ENCODE measurements around the gene MRNIP. TPM values are rescaled to one million over a fixed set of nuclear protein-coding genes. Genes with fewer than 3 reads are reported as not detected.

MRNIP gene
- polyA plus RNA-seq, 2 of the 4 experiments (the other 2 are of a cell fraction): 21.4 to 29.7 TPM

DNA sequence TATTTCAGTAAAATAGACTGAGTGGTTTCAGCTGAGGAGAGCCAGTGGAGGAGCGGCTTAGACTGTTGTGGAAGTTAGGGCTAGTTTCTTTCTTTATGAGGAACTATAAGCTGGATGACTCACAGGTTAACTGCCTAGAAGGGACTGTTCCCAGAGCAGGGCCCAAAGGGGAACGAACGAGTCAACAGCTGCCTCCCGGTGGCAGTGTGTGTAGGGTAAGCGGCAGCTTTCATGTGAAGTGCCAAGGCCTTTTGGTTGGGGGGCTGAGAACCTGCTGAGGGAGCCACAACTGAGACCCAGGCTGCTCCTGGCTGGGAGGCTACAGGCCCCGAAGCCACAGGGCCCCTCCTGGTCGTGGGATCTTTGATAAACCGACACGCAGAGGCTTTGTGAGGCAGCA, 30.9 kb downstream of the MRNIP start:
- Histone ChIP-seq H3K4me2 (peak overlapping the region; percentile 96; the same call in 2 of the 3 replicates), H3K4me1 (peaks cover 92% of the 10 kb centered on the region), H3K4me3 (no peak overlapping the region), H3K9me3 (no peaks in the 10 kb centered on the region), H3K27ac (peak overlapping the region in 1 of 2 experiments; percentile 31; a peak in 1 of 6 replicates)
- POLR2A ChIA-PET: interaction anchor here (0.8 kb wide), 1 partner anchor 10 kb away, joined by 3 read pairs; no protein-coding TSS in a partner anchor
- DNase-seq (ENCODE audit: low read depth in 1 of 2, low spot score in 1 of 2): peak in 1 of 2 experiments; percentile 50
- CTCF ChIA-PET: interaction anchor here (1.0 to 11.6 kb wide), 3 partner anchors 16 to 31 kb away, joined by 3 to 86 read pairs (median 4); no protein-coding TSS in a partner anchor
- peak in 1 of 2 experiments; percentile 2; a peak in 3 of 6 replicates for ATAC-seq
- TF ChIP-seq RNF2 (IDR thresholded peaks at IDR 0.05; ENCODE audit: borderline replicate concordance, low read depth) (no peak), MAFK (IDR thresholded peaks at IDR 0.05; ENCODE audit: partially characterized antibody) (no peak), FOSB (CRISPR knock-in tag; IDR thresholded peaks at IDR 0.05) (peak; percentile 69; the same call in 1 of the 2 replicates), PHF8 (IDR thresholded peaks at IDR 0.05; ENCODE audit: borderline replicate concordance, low read depth) (no peak), SMC3 (IDR thresholded peaks at IDR 0.05) (no peak), HOXB13 (CRISPR knock-in tag; IDR thresholded peaks at IDR 0.05; ENCODE audit: low read depth) (no peak), RARB (CRISPR knock-in tag; IDR thresholded peaks at IDR 0.05) (no peak), GATA3 (IDR thresholded peaks at IDR 0.05; ENCODE audit: borderline replicate concordance) (no peak), JUN (IDR thresholded peaks at IDR 0.05) (peak in 1 of 2 experiments; percentile 11; a peak in 1 of 5 replicates), ZFP36 (IDR thresholded peaks at IDR 0.05; ENCODE audit: borderline replicate concordance, partially characterized antibody) (no peak), FOSL2 (IDR thresholded peaks at IDR 0.05) (no peak), FOSL2 (CRISPR knock-in tag; IDR thresholded peaks at IDR 0.05) (peak; percentile 52), HDAC2 (IDR thresholded peaks at IDR 0.05) (no peak), CHD4 (IDR thresholded peaks at IDR 0.05; ENCODE audit: borderline replicate concordance) (no peak), MYC (IDR thresholded peaks at IDR 0.05; ENCODE audit: borderline replicate concordance, low read length) (no peak), POLR2AphosphoS2 (conservative IDR thresholded peaks at IDR 0.05; ENCODE audit: low read length) (peak; percentile 93)
- TF ChIP-seq, protein P1, sequence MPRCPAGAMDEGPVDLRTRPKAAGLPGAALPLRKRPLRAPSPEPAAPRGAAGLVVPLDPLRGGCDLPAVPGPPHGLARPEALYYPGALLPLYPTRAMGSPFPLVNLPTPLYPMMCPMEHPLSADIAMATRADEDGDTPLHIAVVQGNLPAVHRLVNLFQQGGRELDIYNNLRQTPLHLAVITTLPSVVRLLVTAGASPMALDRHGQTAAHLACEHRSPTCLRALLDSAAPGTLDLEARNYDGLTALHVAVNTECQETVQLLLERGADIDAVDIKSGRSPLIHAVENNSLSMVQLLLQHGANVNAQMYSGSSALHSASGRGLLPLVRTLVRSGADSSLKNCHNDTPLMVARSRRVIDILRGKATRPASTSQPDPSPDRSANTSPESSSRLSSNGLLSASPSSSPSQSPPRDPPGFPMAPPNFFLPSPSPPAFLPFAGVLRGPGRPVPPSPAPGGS (IDR thresholded peaks at IDR 0.05): no peak
- WGBS (ENCODE audit: missing lambda C conversion rate): 70% methylated on average over 9 of the region's 9 CpGs
- no peak for FAIRE-seq

DNA sequence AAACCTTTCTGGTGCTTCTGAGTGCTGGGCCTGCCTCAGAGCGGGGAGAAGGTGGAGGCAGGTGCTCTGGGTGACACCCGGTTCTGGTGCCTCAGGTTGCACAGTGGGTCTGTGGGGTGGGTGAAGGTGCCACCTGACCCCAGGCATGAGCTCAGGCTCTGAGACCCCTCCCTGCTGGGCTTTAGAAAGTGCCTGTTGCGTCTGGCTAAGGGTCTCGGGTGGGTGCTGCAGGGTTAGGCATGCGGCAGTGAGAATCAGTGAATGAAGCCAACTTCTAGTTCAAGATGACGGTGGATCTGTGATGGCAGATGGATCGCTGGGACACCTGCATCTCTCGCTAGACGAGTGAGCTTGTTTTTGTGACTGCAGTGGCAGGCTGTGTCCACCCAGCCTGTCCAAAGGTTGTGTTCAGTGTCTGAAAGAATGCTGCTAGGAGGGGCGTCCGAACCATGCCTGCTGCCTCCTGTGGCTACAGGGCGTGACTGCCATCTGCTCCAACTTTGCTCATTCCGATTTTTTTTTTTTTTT, 32.9 kb downstream of the MRNIP start:
- peak overlapping the region in 1 of 2 experiments; percentile 98; a peak in 1 of 6 replicates for H3K27ac ChIP-seq
- DNase-seq (ENCODE audit: low read depth in 1 of 2, low spot score in 1 of 2): peak; percentile 39 to 68
- peak overlapping the region; percentile 81; the same call in 2 of the 3 replicates for H3K4me3 ChIP-seq
- FAIRE-seq: no peak
- no peaks in the 10 kb centered on the region for H3K9me3 ChIP-seq
- ChIA-PET CTCF (interaction anchor here (1.1 to 11.6 kb wide), 3 partner anchors 12 to 24 kb away, joined by 3 to 86 read pairs (median 4); no protein-coding TSS in a partner anchor), POLR2A (interaction anchor here (1.0 to 1.3 kb wide), 2 partner anchors 12 to 14 kb away, joined by 3 read pairs; no protein-coding TSS in a partner anchor)
- ATAC-seq: peak; percentile 35 to 48; a peak in 5 of 6 replicates
- H3K4me1 ChIP-seq: peaks cover 77% of the 10 kb centered on the region
- TF ChIP-seq TFCP2L1 (CRISPR knock-in tag; IDR thresholded peaks at IDR 0.05): peak; percentile 63; the same call in 1 of the 2 replicates
- TF ChIP-seq, protein P2, sequence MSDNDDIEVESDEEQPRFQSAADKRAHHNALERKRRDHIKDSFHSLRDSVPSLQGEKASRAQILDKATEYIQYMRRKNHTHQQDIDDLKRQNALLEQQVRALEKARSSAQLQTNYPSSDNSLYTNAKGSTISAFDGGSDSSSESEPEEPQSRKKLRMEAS (IDR thresholded peaks at IDR 0.05): peak; percentile 34; the same call in 1 of the 2 replicates
- TF ChIP-seq CEBPB (IDR thresholded peaks at IDR 0.05): no peak
- peak; percentile 91 for TF ChIP-seq FOSB (CRISPR knock-in tag; IDR thresholded peaks at IDR 0.05)
- peak; percentile 94 for TF ChIP-seq HOXA7 (CRISPR knock-in tag; IDR thresholded peaks at IDR 0.05)
- TF ChIP-seq CBX2 (IDR thresholded peaks at IDR 0.05; ENCODE audit: borderline replicate concordance, low read depth): no peak
- TF ChIP-seq CBX8 (IDR thresholded peaks at IDR 0.05): no peak
- peak; percentile 66 for TF ChIP-seq POLR2AphosphoS2 (conservative IDR thresholded peaks at IDR 0.05; ENCODE audit: low read length)
- TF ChIP-seq TP53 (CRISPR knock-in tag; IDR thresholded peaks at IDR 0.05): 0 out of 2 replicates have a peak, but pooled peaks have one; percentile 24
- peak in 1 of 2 experiments; percentile 68; a peak in 1 of 5 replicates for TF ChIP-seq JUN (IDR thresholded peaks at IDR 0.05)
- peak overlapping the region; percentile 96 for H3K4me2 ChIP-seq
- WGBS (ENCODE audit: missing lambda C conversion rate): 63% methylated on average over 13 of the region's 13 CpGs
